GM18861 (cell line): ENCODE results near the gene PFDN2.
"Not testable (repeated sequence)": the region's sequence is repeated elsewhere in the genome, so short reads cannot be mapped to it uniquely, and the experiment has no call there.

Source experiments
- ATAC-seq: cut with Tn5 transposase; IDR thresholded peaks from one replicate; pipeline ENCODE4 v1.9.1; 2021; ENCODE audit not compliant: unreplicated experiment

Gene PFDN2

GRCh38 chr1:161139766-161140165, 21.9 kb upstream of the PFDN2 start:
- no peak for ATAC-seq

- ATAC-seq = no peak
Measured at GRCh38 chr1:161138431-161138830, 20.6 kb upstream of the PFDN2 start.

- ATAC-seq = no peak
Measured at GRCh38 chr1:161137881-161138280, 20.0 kb upstream of the PFDN2 start.

- ATAC-seq = no peak
Measured at GRCh38 chr1:161133220-161133740, 15.4 kb upstream of the PFDN2 start.

- ATAC-seq = peak; percentile 96
Measured at GRCh38 chr1:161132410-161133219, 14.8 kb upstream of the PFDN2 start, which contains the start of gene DEDD. Gene DEDD (minus strand): TSS chr1:161132667. CDS start chr1:161124462, 8,205 bp downstream.

- no peak for ATAC-seq
Measured at GRCh38 chr1:161131523-161132409, 13.9 kb upstream of the PFDN2 start.

- no peak for ATAC-seq
Measured at GRCh38 chr1:161130266-161130665, 12.4 kb upstream of the PFDN2 start.

GRCh38 chr1:161128591-161129420, 11.0 kb upstream of the PFDN2 start:
- ATAC-seq = no peak

- ATAC-seq = no peak
Measured at GRCh38 chr1:161127649-161128048, 9.8 kb upstream of the PFDN2 start.

GRCh38 chr1:161122967-161123366, 5.1 kb upstream of the PFDN2 start:
- no peak for ATAC-seq

GRCh38 chr1:161121834-161122233, 4.0 kb upstream of the PFDN2 start:
- ATAC-seq = no peak

GRCh38 chr1:161121042-161121650, 3.3 kb upstream of the PFDN2 start:
- ATAC-seq = no peak

GRCh38 chr1:161119092-161119903, 1.5 kb upstream of the PFDN2 start:
- ATAC-seq = peak; percentile 53

- not testable (repeated sequence) for ATAC-seq
Measured at GRCh38 chr1:161115961-161116360, 1.9 kb downstream of the PFDN2 start.

- ATAC-seq = no peak
Measured at GRCh38 chr1:161115132-161115711, 2.6 kb downstream of the PFDN2 start.

- ATAC-seq = no peak
Measured at GRCh38 chr1:161114556-161114955, 3.3 kb downstream of the PFDN2 start.

- no peak for ATAC-seq
Measured at GRCh38 chr1:161113915-161114314, 3.9 kb downstream of the PFDN2 start.

- no peak for ATAC-seq
Measured at GRCh38 chr1:161111527-161111926, 6.3 kb downstream of the PFDN2 start.

- no peak for ATAC-seq
Measured at GRCh38 chr1:161111117-161111516, 6.7 kb downstream of the PFDN2 start.
